PC-3 (cell line): ENCODE measurements around the gene ATG7. TPM values are rescaled to one million over a fixed set of nuclear protein-coding genes. Genes with fewer than 3 reads are reported as not detected.

Experiments used
- ATAC-seq: fragments of 200-7000 bp; cut with Tn5 transposase; 2 replicates; pipeline ENCODE4 v1.9.1; 2020; ENCODE audit warnings: mild to moderate bottlenecking, moderate library complexity
- BruUV-seq: library from RNA; stranded (reverse); fragments of 400-500 nt; replicated peaks from 2 replicates; lab custom pipeline; 2021; lab: Mats Ljungman, UMichigan
- CTCF ChIA-PET: fragments of 300-600 bp; sonication (Branson Sonifier 250); formaldehyde crosslinking; loops from one replicate; lab custom pipeline; 2022; ENCODE audit warnings: antibody characterized with exemption; lab: Charles Lee
- POLR2A ChIA-PET: fragments of 300-600 bp; sonication (Branson Sonifier 250); formaldehyde crosslinking; loops from one replicate; lab custom pipeline; 2022; ENCODE audit warnings: antibody characterized with exemption; ENCODE audit not compliant: unreplicated experiment; lab: Charles Lee
- DNase-seq: peaks from one replicate; pipeline ENCODE4 v3.0.0-alpha.2; 2015
- H2AFZ ChIP-seq: fragments of 300-600 bp; sonication (generic); 2 replicates; pipeline ENCODE4 v1.6.0; 2016; ENCODE audit warnings: antibody characterized with exemption, low read length
- H3F3A ChIP-seq: fragments of 300-600 bp; sonication (generic); one replicate; pipeline ENCODE4 v1.6.0; 2017; ENCODE audit warnings: antibody characterized with exemption, low read length, control low read depth, mild to moderate bottlenecking; ENCODE audit not compliant: unreplicated experiment
- H3K27ac ChIP-seq: fragments of 300-600 bp; sonication (generic); 2 replicates; pipeline ENCODE4 v1.5.1; 2016; ENCODE audit warnings: mild to moderate bottlenecking, low read length
- H3K27me3 ChIP-seq: fragments of 300-600 bp; sonication (generic); 2 replicates; pipeline ENCODE4 v1.6.1; 2016; ENCODE audit warnings: low read length, mixed read lengths
- H3K36me3 ChIP-seq: fragments of 300-600 bp; sonication (generic); 2 replicates; pipeline ENCODE4 v1.6.1; 2016; ENCODE audit warnings: low read depth, mixed run types, low read length, mixed read lengths
- H3K4me1 ChIP-seq: fragments of 300-600 bp; sonication (generic); 2 replicates; pipeline ENCODE4 v1.5.1; 2016; ENCODE audit warnings: low read length; ENCODE audit not compliant: insufficient read depth
- H3K4me2 ChIP-seq: fragments of 300-600 bp; sonication (generic); 2 replicates; pipeline ENCODE4 v1.6.0; 2016; ENCODE audit warnings: low read length
- H3K4me3 ChIP-seq: fragments of 300-600 bp; sonication (generic); 2 replicates; pipeline ENCODE4 v1.5.1; 2016; ENCODE audit warnings: mild to moderate bottlenecking, low read length, mixed read lengths
- H3K79me2 ChIP-seq: fragments of 300-600 bp; sonication (generic); 2 replicates; pipeline ENCODE4 v1.6.1; 2017; ENCODE audit warnings: low read length, mixed read lengths
- H3K9ac ChIP-seq: fragments of 300-600 bp; sonication (generic); 2 replicates; pipeline ENCODE4 v1.6.0; 2016; ENCODE audit warnings: mild to moderate bottlenecking, low read length
- H3K9me2 ChIP-seq: fragments of 300-600 bp; sonication (generic); replicated peaks from 2 replicates; pipeline ENCODE4 v1.6.1; 2016; ENCODE audit warnings: mixed run types, low read length, mixed read lengths
- H3K9me3 ChIP-seq: fragments of 300-600 bp; sonication (generic); 2 replicates; pipeline ENCODE4 v1.6.1; 2016; ENCODE audit warnings: low read length, mixed read lengths
- H4K20me1 ChIP-seq: fragments of 300-600 bp; sonication (generic); 2 replicates; pipeline ENCODE4 v1.6.1; 2016; ENCODE audit warnings: low read length, mixed read lengths
- CTCF ChIP-seq: fragments of 300-600 bp; sonication (generic); conservative IDR thresholded peaks from 2 replicates; pipeline ENCODE4 v1.5.1; 2017; ENCODE audit warnings: antibody characterized with exemption, low read depth, mild to moderate bottlenecking, low read length
- EZH2 ChIP-seq: fragments of 300-600 bp; sonication (generic); IDR thresholded peaks from one replicate; pipeline ENCODE4 v1.6.1; 2017; ENCODE audit warnings: antibody characterized with exemption, mild to moderate bottlenecking, low read length; ENCODE audit not compliant: unreplicated experiment
- EZH2phosphoT487 ChIP-seq: fragments of 300-600 bp; sonication (generic); IDR thresholded peaks from 2 replicates; pipeline ENCODE4 v1.6.1; 2018; ENCODE audit warnings: mild to moderate bottlenecking, antibody characterized with exemption, low read length, borderline replicate concordance
- intact Hi-C: fragments of 100-400 bp; cut with micrococcal nuclease; formaldehyde crosslinking; loops from 2 replicates; pipeline ENCODE4 v1.9.0; 2023
- total RNA-seq: library from RNA; depleted of rRNA; stranded (reverse); fragments of >200 nt; gene quantifications from 2 replicates; pipeline ENCODE4 v1.2.3, GENCODE V29; 2014

Gene ATG7
- total RNA-seq, 1 experiment from 2014 or later = 36.5 TPM

- CTCF ChIA-PET = no interaction called here
- intact Hi-C loops = no loop called here
- no TSS peak for BruUV-seq
- no peaks in the 10 kb centered on the region for H3K9me2 ChIP-seq
- H3K4me3 ChIP-seq = no peak overlapping the region
- no peak overlapping the region for H3K4me2 ChIP-seq
- peaks cover 39% of the 10 kb centered on the region; the same call in 1 of the 2 replicates for H3K36me3 ChIP-seq
- H3K9ac ChIP-seq = no peak overlapping the region
- no peaks in the 10 kb centered on the region for H3K9me3 ChIP-seq
- POLR2A ChIA-PET = no interaction called here
- peaks cover 5% of the 10 kb centered on the region; the same call in 1 of the 2 replicates for H3K4me1 ChIP-seq
- no peaks in the 10 kb centered on the region for H3F3A ChIP-seq
- no peaks in the 10 kb centered on the region for H3K79me2 ChIP-seq
- H4K20me1 ChIP-seq = no peaks in the 10 kb centered on the region
- no peak overlapping the region for H2AFZ ChIP-seq
- TF ChIP-seq EZH2 (no peak), EZH2phosphoT487 (no peak), CTCF (no peak)
- no peaks in the 10 kb centered on the region for H3K27me3 ChIP-seq
- no peak overlapping the region for H3K27ac ChIP-seq
- no peak for DNase-seq
- no peak for ATAC-seq
Observed at GRCh38 chr3:11364181-11364580, 92.0 kb downstream of the ATG7 start.

DNA sequence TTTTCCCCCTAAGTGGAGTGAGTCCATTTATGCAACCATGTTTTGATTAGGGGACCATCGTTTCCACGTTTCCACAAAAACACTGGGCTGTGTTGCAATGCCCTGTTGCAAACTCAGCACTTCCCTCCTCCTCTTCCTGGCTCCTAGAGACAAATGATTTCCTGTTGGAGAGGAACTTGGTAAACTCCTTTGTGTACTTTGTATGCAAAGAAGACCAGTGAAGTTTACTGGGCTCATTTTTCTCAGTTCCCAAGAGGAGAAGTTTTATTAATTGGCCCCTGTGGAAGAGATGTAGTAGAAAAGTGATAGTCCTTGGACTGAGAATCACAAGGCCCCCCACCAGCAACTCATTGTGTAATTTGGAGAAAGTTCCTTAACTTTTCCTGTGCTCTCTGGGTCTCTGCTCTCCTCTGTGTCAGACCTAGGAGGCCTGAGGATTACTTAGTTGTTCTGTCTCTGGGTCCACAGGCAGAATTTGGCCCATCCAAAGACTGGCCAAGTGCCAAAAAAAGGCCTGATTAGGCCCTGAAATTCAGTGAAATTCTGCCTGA lies 95.0 kb downstream of the ATG7 start:
- no peaks in the 10 kb centered on the region for H3F3A ChIP-seq
- peaks cover 28% of the 10 kb centered on the region; the same call in 1 of the 2 replicates for H3K36me3 ChIP-seq
- no peak overlapping the region for H3K4me2 ChIP-seq
- TF ChIP-seq CTCF (no peak), EZH2phosphoT487 (no peak), EZH2 (no peak)
- intact Hi-C loops = no loop called here
- H3K79me2 ChIP-seq = no peaks in the 10 kb centered on the region
- peaks cover 5% of the 10 kb centered on the region; the same call in 1 of the 2 replicates for H3K4me1 ChIP-seq
- ATAC-seq (peak; percentile 74), DNase-seq (peak; percentile 27)
- ChIA-PET CTCF (no interaction called here), POLR2A (no interaction called here)
- H3K9me2 ChIP-seq = no peaks in the 10 kb centered on the region
- H3K4me3 ChIP-seq = no peak overlapping the region
- BruUV-seq = no TSS peak
- H4K20me1 ChIP-seq = no peaks in the 10 kb centered on the region
- H2AFZ ChIP-seq = no peak overlapping the region
- H3K27ac ChIP-seq = no peak overlapping the region
- no peaks in the 10 kb centered on the region for H3K9me3 ChIP-seq
- no peak overlapping the region for H3K9ac ChIP-seq
- no peaks in the 10 kb centered on the region for H3K27me3 ChIP-seq

DNA sequence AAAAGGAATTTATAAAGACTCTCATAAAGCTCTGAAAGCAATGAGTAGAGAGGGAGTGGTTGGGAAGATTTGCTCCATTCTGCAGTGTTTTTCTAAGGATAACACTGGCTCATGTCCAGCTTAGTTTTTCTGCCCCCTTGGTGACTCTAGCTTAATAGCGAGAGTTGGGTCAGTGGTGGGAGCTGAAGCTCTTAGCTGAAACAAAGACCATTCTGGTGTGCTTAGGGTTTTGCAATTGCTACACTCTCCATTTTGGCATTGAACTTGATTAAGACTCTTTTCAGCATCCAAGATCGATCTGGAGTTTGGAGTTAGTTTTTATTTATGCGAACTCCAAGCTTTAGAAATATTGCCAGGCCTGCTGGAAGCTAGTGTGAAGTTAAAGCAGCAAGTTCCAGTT lies 98.0 kb downstream of the ATG7 start:
- Histone ChIP-seq H3K4me1 (peaks cover 5% of the 10 kb centered on the region; the same call in 1 of the 2 replicates), H3K9me2 (no peaks in the 10 kb centered on the region), H3K4me2 (no peak overlapping the region), H2AFZ (no peak overlapping the region), H3K79me2 (no peaks in the 10 kb centered on the region), H4K20me1 (no peaks in the 10 kb centered on the region), H3K36me3 (peaks cover 13% of the 10 kb centered on the region; the same call in 1 of the 2 replicates), H3K9ac (no peak overlapping the region), H3K27ac (no peak overlapping the region), H3K27me3 (no peaks in the 10 kb centered on the region), H3F3A (no peaks in the 10 kb centered on the region), H3K4me3 (no peak overlapping the region), H3K9me3 (no peaks in the 10 kb centered on the region)
- no TSS peak for BruUV-seq
- TF ChIP-seq EZH2phosphoT487 (no peak), EZH2 (no peak)
- ATAC-seq (no peak), DNase-seq (no peak)
- ChIA-PET POLR2A (no interaction called here), CTCF (interaction anchor here (0.6 kb wide), 1 partner anchor 488 kb away, joined by 4 read pairs; no protein-coding TSS in a partner anchor)
- intact Hi-C loops = no loop called here
